C4-2B (cell line): Measurements from ENCODE around the gene AURKB.

Experiments
- ZFX ChIP-seq: fragments of 450-650 bp; IDR thresholded peaks from 2 replicates; pipeline ENCODE4 v1.6.1; 2017
- TF ChIP-seq, protein P1 (sequence below): fragments of 450-650 bp; conservative IDR thresholded peaks from 2 replicates; pipeline ENCODE4 v1.5.1; 2017; ENCODE audit warnings: mild to moderate bottlenecking

DNA sequence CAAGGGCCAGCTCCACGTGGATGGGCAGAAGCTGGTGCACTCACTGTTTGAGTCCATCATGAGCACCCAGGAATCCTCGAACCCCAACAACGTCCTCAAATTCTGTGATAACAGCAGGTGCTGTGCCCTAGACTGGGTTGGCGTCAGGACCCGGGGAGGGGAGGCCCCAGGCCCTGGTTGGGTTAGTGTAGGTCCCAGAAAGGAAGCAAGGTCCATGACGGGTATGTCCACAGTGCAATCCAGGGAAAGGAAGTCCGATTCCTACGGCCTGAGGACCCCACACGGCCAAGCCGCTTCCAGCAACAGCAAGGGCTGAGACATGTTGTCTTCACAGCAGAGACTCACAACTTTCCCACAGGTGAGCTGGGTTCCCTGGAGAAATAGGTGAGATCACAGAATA lies 45.9 kb upstream of the AURKB start:
- TF ChIP-seq, protein P1, sequence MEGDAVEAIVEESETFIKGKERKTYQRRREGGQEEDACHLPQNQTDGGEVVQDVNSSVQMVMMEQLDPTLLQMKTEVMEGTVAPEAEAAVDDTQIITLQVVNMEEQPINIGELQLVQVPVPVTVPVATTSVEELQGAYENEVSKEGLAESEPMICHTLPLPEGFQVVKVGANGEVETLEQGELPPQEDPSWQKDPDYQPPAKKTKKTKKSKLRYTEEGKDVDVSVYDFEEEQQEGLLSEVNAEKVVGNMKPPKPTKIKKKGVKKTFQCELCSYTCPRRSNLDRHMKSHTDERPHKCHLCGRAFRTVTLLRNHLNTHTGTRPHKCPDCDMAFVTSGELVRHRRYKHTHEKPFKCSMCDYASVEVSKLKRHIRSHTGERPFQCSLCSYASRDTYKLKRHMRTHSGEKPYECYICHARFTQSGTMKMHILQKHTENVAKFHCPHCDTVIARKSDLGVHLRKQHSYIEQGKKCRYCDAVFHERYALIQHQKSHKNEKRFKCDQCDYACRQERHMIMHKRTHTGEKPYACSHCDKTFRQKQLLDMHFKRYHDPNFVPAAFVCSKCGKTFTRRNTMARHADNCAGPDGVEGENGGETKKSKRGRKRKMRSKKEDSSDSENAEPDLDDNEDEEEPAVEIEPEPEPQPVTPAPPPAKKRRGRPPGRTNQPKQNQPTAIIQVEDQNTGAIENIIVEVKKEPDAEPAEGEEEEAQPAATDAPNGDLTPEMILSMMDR: no peak
- TF ChIP-seq ZFX: no peak
